Body of pancreas (tissue), 4 donors: Measurements from ENCODE around the gene EYA4.

Source experiments
- POLR2A ChIP-seq, 3 donors: fragments of 450-650 bp; IDR thresholded peaks; one replicate each; pipeline ENCODE4 v1.6.1; 2016; ENCODE audit warnings: antibody characterized with exemption in 3 of 3, mild to moderate bottlenecking in 2 of 3
- TF ChIP-seq, protein P1 (sequence below), 7 experiments: fragments of 450-650 bp in 4 of 7; fragments of 200-600 bp in 3 of 7; sonication (generic) in 3 of 7; IDR thresholded peaks; one replicate each; pipeline ENCODE4 v1.5.1; 2016 to 2019; ENCODE audit warnings: antibody characterized with exemption in 7 of 7

DNA sequence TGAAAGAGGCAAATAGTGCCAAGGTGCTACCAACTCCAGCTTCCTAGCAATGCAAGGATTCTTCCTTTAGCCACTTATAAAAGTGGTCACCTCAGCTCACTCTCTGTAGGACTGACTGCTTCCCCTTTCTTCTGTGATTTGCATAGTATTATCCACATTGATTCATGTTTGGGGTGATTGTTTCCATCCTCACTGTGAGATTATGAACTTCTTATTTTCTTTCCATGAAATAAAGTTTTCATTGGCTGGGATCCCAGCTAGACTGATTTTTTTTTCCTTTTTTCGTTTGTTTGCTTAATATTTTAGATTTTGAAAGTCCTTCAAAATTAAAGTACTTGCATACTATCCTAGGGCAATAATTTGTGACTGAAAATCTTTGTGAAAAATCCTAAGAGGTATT lies 50.5 kb downstream of the EYA4 start:
- no peak for TF ChIP-seq POLR2A (IDR thresholded peaks at IDR 0.05)
- TF ChIP-seq, protein P1, sequence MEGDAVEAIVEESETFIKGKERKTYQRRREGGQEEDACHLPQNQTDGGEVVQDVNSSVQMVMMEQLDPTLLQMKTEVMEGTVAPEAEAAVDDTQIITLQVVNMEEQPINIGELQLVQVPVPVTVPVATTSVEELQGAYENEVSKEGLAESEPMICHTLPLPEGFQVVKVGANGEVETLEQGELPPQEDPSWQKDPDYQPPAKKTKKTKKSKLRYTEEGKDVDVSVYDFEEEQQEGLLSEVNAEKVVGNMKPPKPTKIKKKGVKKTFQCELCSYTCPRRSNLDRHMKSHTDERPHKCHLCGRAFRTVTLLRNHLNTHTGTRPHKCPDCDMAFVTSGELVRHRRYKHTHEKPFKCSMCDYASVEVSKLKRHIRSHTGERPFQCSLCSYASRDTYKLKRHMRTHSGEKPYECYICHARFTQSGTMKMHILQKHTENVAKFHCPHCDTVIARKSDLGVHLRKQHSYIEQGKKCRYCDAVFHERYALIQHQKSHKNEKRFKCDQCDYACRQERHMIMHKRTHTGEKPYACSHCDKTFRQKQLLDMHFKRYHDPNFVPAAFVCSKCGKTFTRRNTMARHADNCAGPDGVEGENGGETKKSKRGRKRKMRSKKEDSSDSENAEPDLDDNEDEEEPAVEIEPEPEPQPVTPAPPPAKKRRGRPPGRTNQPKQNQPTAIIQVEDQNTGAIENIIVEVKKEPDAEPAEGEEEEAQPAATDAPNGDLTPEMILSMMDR (IDR thresholded peaks at IDR 0.05) = no peak
